Dendritic cell treated with granulocyte-macrophage colony-stimulating factor and Interleukin-4, amounts not matched to agents 40 ng/mL and 50 ng/mL, for 4 days (primary cell): ENCODE data around the gene TRABD2B.

Source experiments
- H3K27ac Mint-ChIP-seq: one replicate; pipeline ENCODE4 v1.8.0; 2022; ENCODE audit warnings: mild to moderate bottlenecking, mixed read lengths
- H3K27me3 Mint-ChIP-seq: one replicate; pipeline ENCODE4 v1.8.0; 2022; ENCODE audit warnings: mild to moderate bottlenecking, mixed read lengths
- H3K36me3 Mint-ChIP-seq: one replicate; pipeline ENCODE4 v1.8.0; 2022; ENCODE audit warnings: low read depth, mixed read lengths
- H3K4me1 Mint-ChIP-seq: one replicate; pipeline ENCODE4 v1.8.0; 2022; ENCODE audit warnings: low read depth, mixed read lengths
- H3K4me3 Mint-ChIP-seq: one replicate; pipeline ENCODE4 v1.8.0; 2022; ENCODE audit warnings: mild to moderate bottlenecking, moderate library complexity, mixed read lengths
- H3K9me3 Mint-ChIP-seq: one replicate; pipeline ENCODE4 v1.8.0; 2022; ENCODE audit warnings: mixed read lengths
- intact Hi-C: fragments of 100-400 bp; cut with micrococcal nuclease; formaldehyde crosslinking; loops from one replicate; pipeline ENCODE4 v1.15.0; 2022

The TRABD2B gene

DNA sequence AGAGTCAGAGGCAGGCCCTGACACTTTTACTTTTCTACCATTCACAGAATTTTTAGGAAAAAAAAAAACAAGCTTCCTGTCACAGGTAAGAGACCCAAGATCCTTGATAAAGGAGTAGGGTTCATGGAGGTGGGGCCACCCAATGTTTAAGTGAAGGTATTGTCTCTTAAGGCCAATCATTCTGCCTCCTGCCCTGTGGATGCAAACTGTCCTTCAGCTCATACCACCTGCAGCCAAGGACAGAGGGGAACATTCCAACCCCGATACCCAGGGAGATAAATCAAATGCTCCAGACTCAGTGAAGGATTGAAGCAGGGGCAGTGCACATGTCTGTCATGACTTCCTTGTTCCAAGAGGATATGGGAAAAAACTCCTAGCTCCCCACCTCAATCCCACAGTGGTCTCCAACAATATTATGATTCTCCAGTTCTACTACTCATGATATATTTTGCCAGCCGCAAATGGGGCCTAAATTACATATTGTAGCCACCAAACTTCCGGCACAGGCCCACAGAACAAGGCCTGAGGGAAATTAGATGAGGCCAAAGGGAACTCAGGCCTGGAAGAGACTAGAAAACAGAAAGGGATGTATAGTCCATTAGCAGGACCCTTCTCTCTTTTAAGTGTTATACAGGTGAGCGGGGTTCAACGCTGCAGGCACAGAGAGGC is 59.5 kb downstream of the TRABD2B start:
- Mint-ChIP-seq H3K9me3 (no peaks in the 10 kb centered on the region), H3K4me1 (no peaks in the 10 kb centered on the region), H3K27ac (no peak overlapping the region), H3K27me3 (peaks cover 2% of the 10 kb centered on the region), H3K36me3 (no peaks in the 10 kb centered on the region), H3K4me3 (no peak overlapping the region)
- intact Hi-C loops = no loop called here

DNA sequence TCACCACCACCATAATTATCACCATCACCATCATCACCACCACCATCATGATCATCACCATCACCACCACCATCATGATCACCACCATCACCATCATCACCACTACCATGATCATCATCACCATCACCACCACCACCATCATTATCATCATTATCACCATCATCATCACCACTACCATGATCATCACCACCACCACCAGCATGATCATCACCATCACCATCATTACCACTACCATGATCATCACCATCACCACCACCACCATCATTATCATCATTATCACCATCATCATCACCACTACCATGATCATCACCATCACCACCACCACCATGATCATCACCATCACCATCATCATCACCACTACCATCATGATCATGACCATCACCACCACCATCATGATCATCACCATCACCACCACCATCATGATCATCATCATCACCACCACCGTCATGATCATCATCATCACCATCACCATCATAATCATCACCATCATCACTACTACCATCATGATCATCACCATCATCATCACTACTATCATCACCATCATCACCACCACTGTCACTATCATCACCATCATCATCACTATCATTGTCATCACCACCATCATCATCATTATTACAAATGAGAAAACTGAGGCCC is 60.2 kb downstream of the TRABD2B start:
- no peak overlapping the region for H3K4me3 Mint-ChIP-seq
- H3K9me3 Mint-ChIP-seq = no peaks in the 10 kb centered on the region

DNA sequence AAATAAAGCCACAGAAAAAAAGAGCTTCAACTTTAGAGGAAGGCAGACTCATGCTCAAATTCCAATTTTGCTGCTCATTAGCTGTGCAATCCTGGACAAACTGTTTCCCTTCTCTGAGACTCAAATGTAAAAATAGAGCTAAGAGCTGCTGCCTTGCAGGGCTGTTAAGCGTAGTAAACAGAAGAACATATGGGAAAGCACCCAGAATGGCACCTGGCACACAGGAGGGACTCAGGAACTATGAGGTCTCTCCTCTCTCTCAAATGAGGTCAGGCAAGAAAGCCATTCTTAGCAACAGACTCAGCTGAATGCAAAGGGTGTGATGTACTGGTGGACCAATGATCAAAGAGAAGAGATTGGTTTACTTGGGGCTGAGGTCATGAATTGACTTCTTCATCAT is 61.3 kb downstream of the TRABD2B start:
- Mint-ChIP-seq H3K9me3 (no peaks in the 10 kb centered on the region), H3K4me1 (no peaks in the 10 kb centered on the region), H3K4me3 (no peak overlapping the region), H3K27me3 (peaks cover 4% of the 10 kb centered on the region), H3K36me3 (no peaks in the 10 kb centered on the region), H3K27ac (no peak overlapping the region)
- intact Hi-C loops = no loop called here

More for the DNA sequence above, 60.2 kb downstream of the TRABD2B start:
- Mint-ChIP-seq H3K4me1 (no peaks in the 10 kb centered on the region), H3K36me3 (no peaks in the 10 kb centered on the region), H3K27me3 (peaks cover 4% of the 10 kb centered on the region), H3K27ac (no peak overlapping the region)
- intact Hi-C loops = no loop called here

DNA sequence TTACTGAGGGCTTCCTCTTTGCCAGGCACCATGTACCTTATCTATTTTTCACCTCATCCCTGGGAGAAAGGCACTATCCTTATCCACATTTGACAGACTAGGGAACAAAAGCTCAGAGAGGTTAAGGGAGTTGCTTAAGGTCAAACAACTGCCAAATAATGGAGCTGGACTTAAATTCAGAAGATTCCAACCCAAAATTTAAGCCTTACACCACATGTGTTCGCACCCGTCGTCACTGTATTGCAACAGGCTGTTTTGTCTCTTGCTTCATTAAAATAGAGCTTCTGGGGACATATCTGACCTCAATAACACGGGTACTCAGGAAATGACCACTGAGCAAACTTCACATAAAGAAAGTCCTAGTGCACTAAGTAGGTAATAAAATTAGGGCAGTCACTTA is 62.0 kb downstream of the TRABD2B start:
- H3K4me1 Mint-ChIP-seq = no peaks in the 10 kb centered on the region
- intact Hi-C loops = no loop called here
- H3K9me3 Mint-ChIP-seq = no peaks in the 10 kb centered on the region
- no peaks in the 10 kb centered on the region for H3K36me3 Mint-ChIP-seq
- peaks cover 4% of the 10 kb centered on the region for H3K27me3 Mint-ChIP-seq
- H3K4me3 Mint-ChIP-seq = no peak overlapping the region
- H3K27ac Mint-ChIP-seq = no peak overlapping the region

DNA sequence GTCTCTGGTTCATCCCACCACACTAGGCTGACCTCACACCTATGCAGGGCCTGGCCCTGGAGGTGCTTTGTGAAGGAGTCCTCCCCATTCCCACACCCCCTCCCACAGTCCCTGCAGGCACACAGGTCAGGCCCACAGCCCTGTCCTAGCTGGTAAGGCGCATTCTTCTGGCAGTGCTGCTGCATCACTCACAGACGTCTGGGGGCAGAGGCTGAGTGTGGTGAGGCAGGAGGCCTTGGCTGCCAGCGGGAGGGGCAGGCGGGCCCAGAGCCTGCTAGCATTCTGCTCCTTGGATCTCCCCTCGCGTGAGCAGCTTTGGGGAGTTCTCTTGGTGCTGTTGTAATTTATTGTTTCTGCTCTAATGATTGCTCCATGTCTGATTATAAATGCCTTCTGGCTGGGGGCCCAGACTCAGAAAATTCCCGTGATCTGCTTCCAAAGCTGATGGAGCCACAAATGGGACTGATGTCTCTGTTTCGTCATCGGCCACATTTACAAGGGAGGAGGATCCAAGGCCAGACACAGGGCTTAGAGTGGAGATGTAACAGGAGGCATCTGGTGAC is 62.9 kb downstream of the TRABD2B start:
- Mint-ChIP-seq H3K36me3 (no peaks in the 10 kb centered on the region), H3K4me1 (no peaks in the 10 kb centered on the region), H3K27ac (no peak overlapping the region), H3K4me3 (no peak overlapping the region), H3K27me3 (peaks cover 4% of the 10 kb centered on the region), H3K9me3 (no peaks in the 10 kb centered on the region)
- intact Hi-C loops = no loop called here

DNA sequence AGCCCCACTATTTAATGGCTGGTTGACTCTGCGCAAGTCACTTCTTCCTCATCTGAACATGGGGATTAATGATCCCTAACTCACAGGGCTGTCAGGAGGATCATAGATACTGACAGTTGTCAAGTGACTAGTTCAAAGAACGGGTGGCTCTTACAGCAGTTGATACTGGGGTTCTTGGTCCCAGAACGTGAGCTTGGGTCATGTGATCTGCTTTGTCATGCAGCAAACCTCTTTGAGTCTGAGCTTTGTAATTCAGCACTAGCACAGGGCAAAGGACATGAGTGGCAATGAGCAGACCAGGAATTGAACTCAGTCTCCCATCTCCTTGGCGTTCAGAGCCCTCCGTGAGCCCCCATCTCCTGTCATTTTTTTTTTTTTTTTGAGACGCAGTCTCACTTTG is 64.4 kb downstream of the TRABD2B start:
- no peak overlapping the region for H3K4me3 Mint-ChIP-seq
- H3K4me1 Mint-ChIP-seq = no peaks in the 10 kb centered on the region
- intact Hi-C loops = no loop called here

DNA sequence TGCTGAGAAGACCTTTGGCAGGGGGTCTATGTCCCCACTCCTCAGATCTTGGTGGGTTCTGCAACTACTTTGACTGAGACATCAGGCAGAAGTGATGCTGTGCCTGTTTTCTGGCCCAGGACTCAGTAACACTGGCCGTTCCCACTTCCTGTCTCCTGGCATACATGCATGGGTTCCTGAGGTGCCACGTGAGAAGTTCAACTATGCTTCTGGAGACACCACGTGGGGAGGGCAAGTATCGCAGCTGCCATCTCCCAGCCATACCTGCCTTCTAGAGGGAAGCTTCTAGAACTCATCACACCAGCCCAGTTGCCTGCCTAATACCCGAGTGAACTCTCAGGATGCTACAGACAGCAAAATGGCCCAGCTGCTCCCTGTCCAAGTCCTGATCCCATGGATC is 65.8 kb downstream of the TRABD2B start:
- no peak overlapping the region for H3K4me3 Mint-ChIP-seq
- H3K27me3 Mint-ChIP-seq = peaks cover 4% of the 10 kb centered on the region
- no peaks in the 10 kb centered on the region for H3K4me1 Mint-ChIP-seq
- H3K36me3 Mint-ChIP-seq = no peaks in the 10 kb centered on the region
- no peaks in the 10 kb centered on the region for H3K9me3 Mint-ChIP-seq
- H3K27ac Mint-ChIP-seq = no peak overlapping the region
- intact Hi-C loops = no loop called here

More for the DNA sequence above, 64.4 kb downstream of the TRABD2B start:
- Mint-ChIP-seq H3K36me3 (no peaks in the 10 kb centered on the region), H3K27me3 (peaks cover 4% of the 10 kb centered on the region), H3K27ac (no peak overlapping the region), H3K9me3 (no peaks in the 10 kb centered on the region)

DNA sequence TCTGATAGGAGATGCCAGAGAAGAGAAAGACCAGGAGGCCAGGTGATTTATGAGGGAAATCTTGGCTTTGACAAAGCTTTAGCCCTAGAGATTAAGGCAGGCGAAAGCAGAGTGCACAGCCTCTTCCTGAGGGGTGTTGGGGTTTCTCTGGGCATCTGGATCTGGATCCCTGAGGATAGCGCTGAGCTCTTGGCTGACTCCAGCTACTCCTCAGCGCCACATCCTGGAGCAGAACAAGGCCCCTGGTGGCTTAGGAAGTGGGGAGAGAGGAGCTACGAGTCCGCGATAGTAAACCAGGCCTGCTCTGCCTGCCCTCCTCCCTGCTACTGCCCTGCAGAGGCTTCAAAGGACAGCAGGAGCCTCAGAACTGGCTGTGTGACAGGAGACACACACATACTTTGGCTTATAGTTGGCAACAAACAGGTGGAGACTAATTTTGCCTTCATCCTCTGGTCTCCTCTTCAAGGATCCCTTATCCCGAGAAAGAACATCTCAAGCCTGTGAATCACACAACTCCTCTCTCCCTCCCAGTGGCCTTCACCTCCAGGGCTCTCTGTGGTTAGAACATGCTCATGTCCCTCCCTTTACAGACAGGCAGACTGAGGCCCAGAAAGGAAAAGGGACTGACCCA is 66.9 kb downstream of the TRABD2B start:
- Mint-ChIP-seq H3K27ac (no peak overlapping the region), H3K4me3 (no peak overlapping the region), H3K27me3 (peaks cover 4% of the 10 kb centered on the region), H3K4me1 (no peaks in the 10 kb centered on the region), H3K9me3 (no peaks in the 10 kb centered on the region), H3K36me3 (no peaks in the 10 kb centered on the region)
- intact Hi-C loops = no loop called here

DNA sequence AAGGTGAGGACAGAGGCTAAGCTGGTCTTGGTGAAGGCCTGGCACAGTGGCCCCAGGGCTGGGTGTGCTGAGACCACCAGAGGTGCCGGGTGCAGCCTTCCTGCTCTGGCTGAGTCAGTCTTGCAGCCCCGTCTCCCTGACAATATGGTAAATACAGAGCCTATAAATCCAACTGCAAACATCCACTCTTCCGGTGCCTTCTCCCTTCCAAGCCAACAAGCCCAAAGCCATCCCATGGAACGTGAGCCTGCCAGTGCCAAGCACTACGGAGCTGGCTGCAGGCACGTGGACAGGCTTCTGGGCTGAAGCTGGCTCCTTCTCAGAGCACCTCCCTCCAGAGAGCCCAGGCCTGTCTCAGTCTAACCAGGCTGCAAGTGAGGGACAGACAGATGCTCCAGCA is 70.0 kb downstream of the TRABD2B start:
- peaks cover 28% of the 10 kb centered on the region for H3K27me3 Mint-ChIP-seq
- H3K4me3 Mint-ChIP-seq = no peak overlapping the region
- no peaks in the 10 kb centered on the region for H3K4me1 Mint-ChIP-seq
- no peaks in the 10 kb centered on the region for H3K9me3 Mint-ChIP-seq
- no peaks in the 10 kb centered on the region for H3K36me3 Mint-ChIP-seq
- intact Hi-C loops = no loop called here
- no peak overlapping the region for H3K27ac Mint-ChIP-seq

DNA sequence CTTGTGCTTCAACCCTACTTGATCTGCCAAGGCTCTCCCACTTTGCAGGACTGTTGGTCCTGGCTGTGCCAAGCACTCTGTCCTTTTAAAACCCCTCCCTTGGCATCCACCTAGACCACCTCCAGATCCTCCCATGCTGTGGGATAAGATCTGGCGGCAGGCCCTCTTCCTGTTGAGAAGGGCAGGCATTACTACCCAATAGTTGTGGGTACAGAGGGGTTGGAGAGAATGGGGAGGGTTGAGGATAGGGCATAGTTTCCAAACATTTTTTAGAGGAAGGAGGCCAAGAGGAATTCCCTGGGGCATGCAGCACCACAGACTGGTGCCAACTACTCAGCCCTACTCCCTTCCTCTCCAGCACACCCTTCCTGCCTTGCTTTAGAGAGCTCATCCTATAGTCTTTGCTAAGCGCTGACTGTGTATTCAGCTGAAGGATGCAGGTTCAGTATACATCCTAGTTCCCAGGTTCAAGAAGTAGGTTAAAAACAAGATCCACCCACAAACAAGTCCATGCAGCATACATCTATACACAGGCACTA is 70.7 kb downstream of the TRABD2B start:
- Mint-ChIP-seq H3K9me3 (no peaks in the 10 kb centered on the region), H3K4me1 (no peaks in the 10 kb centered on the region), H3K4me3 (no peak overlapping the region), H3K27ac (no peak overlapping the region), H3K36me3 (no peaks in the 10 kb centered on the region), H3K27me3 (peaks cover 27% of the 10 kb centered on the region)
- intact Hi-C loops = no loop called here

DNA sequence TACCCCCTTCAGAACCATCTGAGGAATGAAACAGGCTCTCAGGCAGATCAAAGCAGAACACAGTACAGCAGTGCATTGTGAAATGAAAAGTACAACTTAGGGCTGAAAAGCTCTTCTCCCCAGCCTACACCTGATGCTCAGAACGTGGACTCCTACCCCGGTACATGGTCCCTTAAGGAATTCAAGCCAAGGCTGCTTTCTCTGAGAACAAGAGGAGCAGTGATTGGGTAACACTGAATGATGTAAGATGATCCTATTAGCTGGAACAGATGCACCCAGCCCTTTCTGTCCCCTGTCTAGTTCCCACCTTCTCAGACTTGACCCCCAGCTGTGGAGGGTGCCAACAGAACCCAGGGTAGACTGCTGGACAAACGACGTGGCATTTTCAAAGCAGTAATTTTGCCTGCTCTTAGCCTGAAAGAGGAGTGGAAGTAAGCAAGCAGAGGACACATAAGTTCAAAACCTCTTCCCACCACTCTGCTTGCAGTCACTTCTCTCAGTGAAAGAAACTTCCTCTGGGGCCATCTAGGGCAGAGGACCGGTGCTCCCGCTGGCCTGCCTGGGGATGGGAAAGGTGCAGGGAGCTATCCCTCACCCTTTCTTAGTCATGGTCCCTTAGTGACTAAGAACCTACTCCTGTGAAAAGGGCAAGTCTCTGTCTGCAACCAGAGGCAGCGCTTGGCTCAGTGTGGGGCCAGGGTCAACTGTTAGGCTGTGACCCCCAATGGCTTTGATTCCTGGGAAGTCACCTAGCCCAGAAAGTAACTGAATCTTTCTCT is 72.7 kb downstream of the TRABD2B start:
- Mint-ChIP-seq H3K9me3 (no peaks in the 10 kb centered on the region), H3K36me3 (no peaks in the 10 kb centered on the region), H3K4me3 (no peak overlapping the region)

DNA sequence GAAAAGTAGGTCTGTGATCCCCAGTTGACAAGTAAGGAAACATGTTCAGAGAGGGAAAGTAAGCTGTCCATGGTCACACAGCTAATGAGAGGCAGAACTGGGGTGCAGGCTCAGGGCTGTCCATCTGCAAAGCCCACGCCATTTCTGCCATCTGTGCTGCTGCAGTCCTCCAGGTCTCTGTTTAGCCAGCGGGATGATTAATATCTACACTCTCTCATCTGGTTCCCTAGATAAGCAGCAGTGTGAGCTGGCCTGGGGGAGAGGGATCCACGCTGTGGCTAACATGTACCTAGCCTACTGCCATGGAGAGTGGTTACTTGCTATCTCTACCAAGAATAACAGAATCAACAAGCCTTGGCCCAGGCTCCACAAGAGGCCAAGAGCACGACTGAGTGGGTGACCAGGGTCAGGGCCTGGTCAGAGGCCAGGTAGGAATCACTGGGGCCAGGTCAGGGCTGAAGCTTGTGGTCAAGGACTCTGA is 75.2 kb downstream of the TRABD2B start:
- Mint-ChIP-seq H3K4me1 (no peaks in the 10 kb centered on the region), H3K27me3 (peaks cover 26% of the 10 kb centered on the region), H3K9me3 (no peaks in the 10 kb centered on the region), H3K27ac (no peak overlapping the region), H3K4me3 (no peak overlapping the region), H3K36me3 (no peaks in the 10 kb centered on the region)
- intact Hi-C loops = no loop called here

More for the DNA sequence above, 72.7 kb downstream of the TRABD2B start:
- intact Hi-C loops = no loop called here
- Mint-ChIP-seq H3K27me3 (peaks cover 27% of the 10 kb centered on the region), H3K27ac (no peak overlapping the region), H3K4me1 (no peaks in the 10 kb centered on the region)

DNA sequence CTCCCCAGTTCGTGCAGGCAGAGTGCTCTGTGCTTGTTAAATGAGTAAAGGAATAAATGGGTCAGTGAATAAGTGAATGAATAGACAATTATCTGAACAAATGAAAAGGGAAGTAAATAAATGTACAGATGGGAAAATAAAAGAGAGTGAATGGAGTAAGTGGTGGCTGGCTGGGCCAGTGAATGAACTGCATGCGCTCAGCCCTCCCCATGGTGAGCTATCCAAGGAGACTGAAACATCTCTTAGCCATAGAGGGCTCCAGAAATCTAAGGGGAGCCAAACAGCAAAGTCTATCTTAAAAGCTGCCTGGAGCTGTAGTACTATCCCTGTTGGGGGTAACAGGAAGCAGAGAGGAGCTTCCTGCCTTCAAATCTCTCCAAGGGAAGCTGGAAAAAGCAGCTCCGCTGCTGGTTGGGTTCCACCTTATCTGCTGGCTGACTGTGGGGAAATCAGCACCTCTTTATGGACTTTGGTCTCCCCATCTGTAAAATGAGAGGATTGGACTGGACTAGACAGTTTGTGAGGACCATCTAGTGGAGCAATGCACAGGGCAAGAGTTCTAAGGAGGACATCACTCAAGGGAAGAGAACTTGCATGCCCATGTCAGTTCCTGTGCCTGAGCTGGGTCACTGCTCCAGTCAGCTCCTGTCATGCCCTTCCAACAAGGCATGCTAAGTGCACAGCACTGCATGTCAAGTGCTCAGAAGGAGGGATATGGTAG is 77.9 kb downstream of the TRABD2B start:
- H3K27ac Mint-ChIP-seq = no peak overlapping the region
- intact Hi-C loops = no loop called here

More for the DNA sequence above, 77.9 kb downstream of the TRABD2B start:
- Mint-ChIP-seq H3K4me3 (no peak overlapping the region), H3K9me3 (no peaks in the 10 kb centered on the region), H3K4me1 (no peaks in the 10 kb centered on the region), H3K36me3 (no peaks in the 10 kb centered on the region), H3K27me3 (peaks cover 18% of the 10 kb centered on the region)
